OCI-LY7 (cell line): ENCODE results near the gene HDAC9.

Experiments used
- CTCF ChIP-seq: fragments of 200-600 bp; sonication (generic); conservative IDR thresholded peaks from 2 replicates; pipeline ENCODE4 v1.5.1; 2014; ENCODE audit warnings: mild to moderate bottlenecking, antibody characterized with exemption, low read length, moderate library complexity, mixed read lengths
- EZH2phosphoT487 ChIP-seq: fragments of 200-600 bp; sonication (generic); IDR thresholded peaks from 2 replicates; pipeline ENCODE4 v1.6.1; 2018; ENCODE audit warnings: low read depth, borderline replicate concordance, mild to moderate bottlenecking, mixed run types, antibody characterized with exemption, low read length, moderate library complexity, mixed read lengths

DNA sequence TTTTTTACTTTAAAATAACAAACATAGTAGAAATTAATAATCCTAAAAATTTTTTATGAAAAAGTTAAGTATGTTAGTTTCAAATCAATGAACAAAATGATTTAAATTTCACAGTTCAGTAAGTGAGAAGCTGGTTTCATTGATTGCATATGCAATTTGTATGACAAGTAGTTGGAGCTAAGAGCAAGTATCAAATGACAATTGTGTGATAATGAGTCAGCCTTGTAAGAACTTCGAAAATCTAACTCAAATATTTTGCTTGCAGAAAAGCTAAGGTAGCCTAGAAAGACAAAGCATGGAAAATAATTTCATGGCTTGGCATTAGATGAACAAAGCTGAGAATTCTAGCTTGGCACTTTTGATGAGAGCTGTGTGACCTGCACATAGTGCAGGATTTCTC is 111.5 kb downstream of the HDAC9 start:
- TF ChIP-seq CTCF (no peak), EZH2phosphoT487 (no peak)
